ENCODE data around the gene PPFIA4.

Gene PPFIA4

GRCh38 chr1:203057911-203058675 is 31.8 kb downstream of the PPFIA4 start:
- no peak for DNase-seq (ENCODE audit: extremely low spot score)
- CTCF ChIA-PET, result interaction anchor here (0.8 to 3.3 kb wide), 8 partner anchors 7 to 285 kb away, joined by 3 to 20 read pairs (median 4); no protein-coding TSS in a partner anchor
- POLR2A ChIA-PET, result no interaction called here
- TF ChIP-seq CTCF (IDR thresholded peaks at IDR 0.05; ENCODE audit: control extremely low read depth, extremely low read depth, low read depth, missing control alignments), result no peak

- ChIA-PET CTCF (interaction anchor here (1.2 to 3.3 kb wide), 3 partner anchors 19 to 284 kb away, joined by 3 to 20 read pairs (median 3); no protein-coding TSS in a partner anchor), POLR2A (no interaction called here)
- no peak for DNase-seq (ENCODE audit: extremely low spot score)
Observed at GRCh38 chr1:203058676-203058935, 32.3 kb downstream of the PPFIA4 start.

GRCh38 chr1:203059485-203059884 is 33.2 kb downstream of the PPFIA4 start:
- CTCF ChIA-PET, result interaction anchor here (1.1 to 3.3 kb wide), 4 partner anchors 8 to 208 kb away, joined by 3 to 20 read pairs (median 3); no protein-coding TSS in a partner anchor
- TF ChIP-seq CTCF (IDR thresholded peaks at IDR 0.05; ENCODE audit: control extremely low read depth, extremely low read depth, low read depth, missing control alignments), result no peak
- POLR2A ChIA-PET, result no interaction called here
- no peak for DNase-seq (ENCODE audit: extremely low spot score)

More at GRCh38 chr1:203058676-203058935, 32.3 kb downstream of the PPFIA4 start:
- no peak for TF ChIP-seq CTCF (IDR thresholded peaks at IDR 0.05; ENCODE audit: control extremely low read depth, extremely low read depth, low read depth, missing control alignments)

GRCh38 chr1:203060115-203060514 is 33.8 kb downstream of the PPFIA4 start:
- no peak for DNase-seq (ENCODE audit: extremely low spot score)
- TF ChIP-seq CTCF (IDR thresholded peaks at IDR 0.05; ENCODE audit: control extremely low read depth, extremely low read depth, low read depth, missing control alignments), result no peak
- CTCF ChIA-PET, result interaction anchor here (1.1 to 3.3 kb wide), 5 partner anchors 9 to 208 kb away, joined by 3 to 20 read pairs (median 3); no protein-coding TSS in a partner anchor
- POLR2A ChIA-PET, result no interaction called here

GRCh38 chr1:203063287-203063686 is 37.0 kb downstream of the PPFIA4 start:
- no peak for TF ChIP-seq CTCF (IDR thresholded peaks at IDR 0.05; ENCODE audit: control extremely low read depth, extremely low read depth, low read depth, missing control alignments)
- CTCF ChIA-PET, result interaction anchor here (1.5 kb wide), 1 partner anchor 24 kb away, joined by 4 read pairs; no protein-coding TSS in a partner anchor
- no peak for DNase-seq (ENCODE audit: extremely low spot score)
- POLR2A ChIA-PET, result no interaction called here

- no peak for TF ChIP-seq CTCF (IDR thresholded peaks at IDR 0.05; ENCODE audit: control extremely low read depth, extremely low read depth, low read depth, missing control alignments)
- ChIA-PET POLR2A (no interaction called here), CTCF (interaction anchor here (1.0 to 2.5 kb wide), 7 partner anchors 8 to 151 kb away, joined by 3 to 11 read pairs (median 4); no protein-coding TSS in a partner anchor)
- no peak for DNase-seq (ENCODE audit: extremely low spot score)
Observed at GRCh38 chr1:203065191-203065590, 38.9 kb downstream of the PPFIA4 start.

Measured in GM10248 (cell line).